ENCODE data around the gene C1orf226.

C1orf226 gene

DNA sequence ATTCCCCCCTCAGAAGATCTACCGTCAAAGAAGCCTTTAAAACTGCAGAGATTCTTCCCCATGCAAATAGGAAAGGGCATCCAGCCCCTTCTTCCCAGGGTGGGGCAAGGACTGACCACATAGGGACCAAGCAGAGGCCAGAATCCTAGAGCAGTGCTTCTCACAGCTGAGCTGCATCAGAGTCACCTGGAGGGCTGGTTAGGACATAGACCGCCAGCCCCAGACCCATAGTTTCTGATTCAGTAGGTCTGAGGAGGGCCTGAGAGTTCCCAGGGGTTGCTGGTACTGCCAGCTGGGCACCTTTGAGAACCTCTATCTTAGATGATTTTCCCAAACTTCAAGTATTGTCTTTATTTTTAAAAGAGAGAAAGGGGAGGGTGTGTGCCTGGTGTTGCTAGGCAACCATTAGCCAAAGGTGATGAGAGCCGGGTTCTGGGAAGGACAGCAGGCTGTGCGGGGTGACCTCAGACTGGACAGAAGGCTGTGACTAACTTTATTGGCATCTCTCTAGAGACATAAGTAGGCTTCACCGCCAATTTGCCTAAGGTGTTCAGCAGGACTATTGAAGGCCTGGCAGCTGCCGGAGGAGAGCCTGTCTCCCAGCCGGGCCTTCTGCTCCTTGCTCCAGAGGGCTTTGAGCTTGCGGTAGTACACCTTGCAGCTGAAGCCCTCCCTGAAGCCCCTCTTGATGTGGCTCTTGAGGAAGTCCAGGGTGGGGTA is 7.8 kb upstream of the C1orf226 start:
- H3K27ac ChIP-seq = no peak overlapping the region
- no peaks in the 10 kb centered on the region for H3K27me3 ChIP-seq
- no peaks in the 10 kb centered on the region for H3K4me1 ChIP-seq (ENCODE audit: control insufficient read depth in 1 of 2, insufficient read depth in 1 of 2, low read depth in 1 of 2, low read length in 1 of 2)
- H3K36me3 ChIP-seq = peaks cover 41% of the 10 kb centered on the region
- no peaks in the 10 kb centered on the region for H3K9me3 ChIP-seq
- no peak overlapping the region for H3K4me3 ChIP-seq (ENCODE audit: low read depth in 1 of 2, low read length in 1 of 2)
- TF ChIP-seq, protein P1, sequence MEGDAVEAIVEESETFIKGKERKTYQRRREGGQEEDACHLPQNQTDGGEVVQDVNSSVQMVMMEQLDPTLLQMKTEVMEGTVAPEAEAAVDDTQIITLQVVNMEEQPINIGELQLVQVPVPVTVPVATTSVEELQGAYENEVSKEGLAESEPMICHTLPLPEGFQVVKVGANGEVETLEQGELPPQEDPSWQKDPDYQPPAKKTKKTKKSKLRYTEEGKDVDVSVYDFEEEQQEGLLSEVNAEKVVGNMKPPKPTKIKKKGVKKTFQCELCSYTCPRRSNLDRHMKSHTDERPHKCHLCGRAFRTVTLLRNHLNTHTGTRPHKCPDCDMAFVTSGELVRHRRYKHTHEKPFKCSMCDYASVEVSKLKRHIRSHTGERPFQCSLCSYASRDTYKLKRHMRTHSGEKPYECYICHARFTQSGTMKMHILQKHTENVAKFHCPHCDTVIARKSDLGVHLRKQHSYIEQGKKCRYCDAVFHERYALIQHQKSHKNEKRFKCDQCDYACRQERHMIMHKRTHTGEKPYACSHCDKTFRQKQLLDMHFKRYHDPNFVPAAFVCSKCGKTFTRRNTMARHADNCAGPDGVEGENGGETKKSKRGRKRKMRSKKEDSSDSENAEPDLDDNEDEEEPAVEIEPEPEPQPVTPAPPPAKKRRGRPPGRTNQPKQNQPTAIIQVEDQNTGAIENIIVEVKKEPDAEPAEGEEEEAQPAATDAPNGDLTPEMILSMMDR (IDR thresholded peaks at IDR 0.05) = no peak

DNA sequence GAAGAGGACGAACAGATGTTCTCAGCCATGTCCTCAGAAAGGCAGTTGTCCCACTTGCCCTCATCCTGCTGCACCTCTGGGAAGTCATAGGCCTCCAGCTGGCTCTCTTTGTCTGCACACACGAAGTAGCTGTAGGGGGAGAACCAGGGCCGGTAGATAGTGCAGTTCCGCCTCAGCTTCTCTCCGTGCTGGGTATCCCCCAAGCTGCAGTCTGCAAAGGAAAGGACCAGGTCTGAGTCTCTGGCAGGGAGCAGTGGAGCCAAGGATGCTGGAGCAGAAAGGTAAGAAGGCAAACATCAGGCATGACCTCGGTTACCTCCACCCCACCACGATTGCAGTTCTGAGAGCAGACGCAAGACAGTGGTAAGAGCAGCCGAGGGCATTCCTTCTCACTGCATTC is 7.1 kb upstream of the C1orf226 start:
- H3K4me1 ChIP-seq (ENCODE audit: control insufficient read depth in 1 of 2, insufficient read depth in 1 of 2, low read depth in 1 of 2, low read length in 1 of 2) = no peaks in the 10 kb centered on the region
- H3K27me3 ChIP-seq = no peaks in the 10 kb centered on the region
- TF ChIP-seq, protein P1 (IDR thresholded peaks at IDR 0.05) = no peak
- H3K27ac ChIP-seq = no peak overlapping the region
- H3K4me3 ChIP-seq (ENCODE audit: low read depth in 1 of 2, low read length in 1 of 2) = no peak overlapping the region
- H3K36me3 ChIP-seq = peaks cover 37% of the 10 kb centered on the region
- H3K9me3 ChIP-seq = no peaks in the 10 kb centered on the region

DNA sequence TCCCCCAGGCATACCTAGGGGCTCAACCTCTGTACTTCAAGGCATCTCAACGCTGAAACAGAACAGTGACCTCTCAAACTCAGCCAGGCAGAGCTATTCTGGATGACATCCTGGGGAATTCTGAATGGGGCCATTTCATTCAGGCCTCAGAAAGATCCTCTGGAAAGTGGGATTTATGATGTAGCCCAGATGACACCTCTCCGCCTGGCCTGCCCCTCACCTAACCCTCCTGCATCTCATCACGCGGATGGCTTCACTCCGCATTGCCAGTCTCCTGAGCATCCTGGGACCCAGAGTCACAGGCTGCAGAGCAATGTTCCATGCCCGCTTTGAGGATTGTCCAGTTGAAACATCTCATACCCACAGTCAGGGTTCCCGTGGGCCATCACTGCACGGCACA is 6.1 kb upstream of the C1orf226 start:
- TF ChIP-seq, protein P1 (IDR thresholded peaks at IDR 0.05) = no peak
- Histone ChIP-seq H3K4me1 (ENCODE audit: control insufficient read depth in 1 of 2, insufficient read depth in 1 of 2, low read depth in 1 of 2, low read length in 1 of 2) (no peaks in the 10 kb centered on the region), H3K27me3 (no peaks in the 10 kb centered on the region), H3K4me3 (ENCODE audit: low read depth in 1 of 2, low read length in 1 of 2) (no peak overlapping the region), H3K9me3 (no peaks in the 10 kb centered on the region), H3K36me3 (peaks cover 30% of the 10 kb centered on the region), H3K27ac (no peak overlapping the region)

DNA sequence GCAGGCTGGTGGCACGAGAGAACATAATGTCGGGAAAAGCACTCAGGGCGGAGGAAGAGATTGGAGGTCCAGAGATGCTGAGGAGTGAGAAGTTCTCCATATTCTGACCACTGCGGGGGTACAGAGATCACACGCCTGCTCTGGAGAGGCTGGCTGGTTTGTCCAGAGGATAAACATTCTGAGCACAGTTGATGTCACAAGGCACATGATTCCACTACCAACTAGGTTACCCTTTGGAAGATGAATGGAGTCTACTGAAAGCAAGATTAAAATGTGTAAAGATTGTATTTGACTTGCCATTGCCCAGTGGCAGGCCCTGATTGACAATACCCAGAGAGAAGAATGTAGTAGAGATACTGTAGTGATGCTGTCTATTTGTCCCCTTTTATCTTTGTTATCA is 4.8 kb upstream of the C1orf226 start, which contains the start of gene SPATA46:
Gene SPATA46 (minus strand): TSS at position 164 of the 400 bp plus-strand sequence. CDS start 64 bp downstream, at position 100.
- peaks cover 27% of the 10 kb centered on the region for H3K36me3 ChIP-seq
- H3K9me3 ChIP-seq = no peaks in the 10 kb centered on the region
- TF ChIP-seq, protein P1 (IDR thresholded peaks at IDR 0.05) = no peak
- H3K27me3 ChIP-seq = no peaks in the 10 kb centered on the region
- H3K4me1 ChIP-seq (ENCODE audit: control insufficient read depth in 1 of 2, insufficient read depth in 1 of 2, low read depth in 1 of 2, low read length in 1 of 2) = no peaks in the 10 kb centered on the region
- H3K4me3 ChIP-seq (ENCODE audit: low read depth in 1 of 2, low read length in 1 of 2) = no peak within 1 kb of the TSS
- no peak within 1 kb of the TSS for H3K27ac ChIP-seq

DNA sequence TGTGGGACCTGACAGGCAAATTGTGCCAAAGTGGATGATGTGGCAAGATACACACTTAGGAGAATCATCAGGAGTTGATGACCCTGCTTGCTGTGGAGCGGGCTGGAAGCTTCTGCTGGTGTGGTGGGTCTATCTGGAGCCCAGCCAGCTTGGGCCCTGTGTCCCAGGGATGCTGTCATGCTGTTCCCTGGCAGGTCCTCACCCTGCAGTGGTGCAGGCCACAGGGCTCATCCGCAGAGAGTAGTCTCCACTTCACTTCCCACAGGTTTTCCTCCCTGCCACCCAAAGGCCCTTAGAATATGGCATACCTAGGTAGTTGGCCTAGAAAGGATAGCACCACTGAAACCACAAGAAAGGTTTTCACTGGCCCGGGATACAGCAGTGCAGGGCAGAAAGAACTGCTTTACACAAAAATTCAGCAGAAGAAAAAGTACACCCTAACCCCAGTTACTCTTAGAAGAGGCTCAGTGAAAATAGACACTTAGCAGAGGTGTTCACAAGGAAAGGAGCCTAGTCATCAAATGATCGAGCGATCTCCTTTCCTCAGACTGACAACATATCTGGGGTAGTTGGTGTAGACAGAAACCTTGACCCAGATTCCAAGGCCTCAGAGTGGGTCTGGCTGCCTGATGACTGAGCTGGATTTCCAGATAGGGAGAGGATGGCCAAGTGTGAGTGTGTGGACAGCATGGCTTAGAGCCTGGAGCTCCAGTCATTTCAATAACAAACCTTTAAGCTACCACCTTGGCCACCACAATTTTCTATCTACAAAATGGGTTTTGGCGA is 1.3 kb upstream of the C1orf226 start:
- Histone ChIP-seq H3K27ac (no peak overlapping the region), H3K27me3 (no peaks in the 10 kb centered on the region), H3K4me3 (ENCODE audit: low read depth in 1 of 2, low read length in 1 of 2) (no peak overlapping the region), H3K36me3 (peaks cover 29% of the 10 kb centered on the region), H3K9me3 (no peaks in the 10 kb centered on the region), H3K4me1 (ENCODE audit: control insufficient read depth in 1 of 2, insufficient read depth in 1 of 2, low read depth in 1 of 2, low read length in 1 of 2) (no peaks in the 10 kb centered on the region)
- TF ChIP-seq, protein P1 (IDR thresholded peaks at IDR 0.05) = no peak
